K562 (cell line): ENCODE results near the gene RYK. TPM values are rescaled to one million over a fixed set of nuclear protein-coding genes. Genes with fewer than 3 reads are reported as not detected.

Experiments
- GTF3C2 ChIP-seq: IDR thresholded peaks from 3 replicates; pipeline ENCODE4 v1.6.1; 2011; ENCODE audit warnings: borderline replicate concordance, mild to moderate bottlenecking, moderate library complexity; ENCODE audit not compliant: insufficient read length; ENCODE audit errors: extremely low read depth
- MCM7 ChIP-seq, 2 experiments: fragments of 450-650 bp; IDR thresholded peaks; 2 replicates each; pipeline ENCODE4 v1.6.1; 2016 to 2018
- NCOA6 ChIP-seq: fragments of 450-650 bp; IDR thresholded peaks from 2 replicates; pipeline ENCODE4 v1.6.1; 2017; ENCODE audit warnings: mild to moderate bottlenecking
- PCBP2 ChIP-seq: fragments of 200-400 bp; formaldehyde crosslinking; IDR thresholded peaks from 2 replicates; pipeline ENCODE4 v1.6.1; 2018; ENCODE audit warnings: low read length, low read depth, mild to moderate bottlenecking, moderate library complexity; ENCODE audit not compliant: poor library complexity, severe bottlenecking
- PRMT5 ChIP-seq: sonication (generic); formaldehyde crosslinking; IDR thresholded peaks from 2 replicates; pipeline ENCODE4 v1.5.0; 2020; ENCODE audit warnings: missing genetic modification reagents
- PTRF ChIP-seq: fragments of 450-650 bp; IDR thresholded peaks from 2 replicates; pipeline ENCODE4 v1.6.1; 2016; ENCODE audit warnings: mild to moderate bottlenecking, missing genetic modification characterization, missing compliant biosample characterization
- RREB1 ChIP-seq: fragments of 250-450 bp; sonication (Bioruptor Pico); IDR thresholded peaks from 2 replicates; pipeline ENCODE4 v1.4.0; 2020
- SIN3A ChIP-seq, 2 experiments: fragments of 150-350 bp in 1 of 2; IDR thresholded peaks; 2 replicates each; pipeline ENCODE4 v1.6.1; 2011 to 2016; ENCODE audit warnings: borderline replicate concordance in 2 of 2, low read depth in 2 of 2, low read length in 2 of 2, mild to moderate bottlenecking in 2 of 2, moderate library complexity in 2 of 2; ENCODE audit not compliant: control insufficient read depth in 1 of 2
- SOX6 ChIP-seq: fragments of 450-650 bp; IDR thresholded peaks from 2 replicates; pipeline ENCODE4 v1.6.1; 2014; ENCODE audit warnings: mild to moderate bottlenecking
- TFAP4 ChIP-seq: sonication (generic); formaldehyde crosslinking; IDR thresholded peaks from 2 replicates; pipeline ENCODE4 v1.8.0; 2022; ENCODE audit warnings: missing genetic modification reagents, mild to moderate bottlenecking, moderate library complexity, borderline replicate concordance
- ZFP30 ChIP-seq: fragments of 250-450 bp; sonication (Bioruptor Pico); IDR thresholded peaks from 2 replicates; pipeline ENCODE4 v1.8.0; 2022; ENCODE audit warnings: moderate library complexity, mild to moderate bottlenecking, inconsistent platforms, borderline replicate concordance
- ZNF23 ChIP-seq: fragments of 250-450 bp; sonication (Bioruptor Pico); IDR thresholded peaks from 2 replicates; pipeline ENCODE4 v1.4.0; 2020; ENCODE audit warnings: mild to moderate bottlenecking
- ZNF277 ChIP-seq: fragments of 250-450 bp; sonication (Bioruptor Pico); IDR thresholded peaks from 2 replicates; pipeline ENCODE4 v1.8.0; 2022; ENCODE audit warnings: inconsistent platforms, mild to moderate bottlenecking, moderate library complexity, borderline replicate concordance
- ZNF76 ChIP-seq: fragments of 250-450 bp; sonication (Bioruptor Pico); IDR thresholded peaks from 2 replicates; pipeline ENCODE4 v1.4.0; 2020; ENCODE audit warnings: mild to moderate bottlenecking, moderate library complexity, borderline replicate concordance
- polyA plus RNA-seq, 8 experiments: library from polyadenylated mRNA; depleted of rRNA in 4 of 8; stranded (reverse) in 5 of 8; unstranded in 3 of 8; fragments of >200 nt; fragmentation: Nextera tagmentation in 2 of 8; fragmentation: Illumina TruSeq in 1 of 8; extraction: Ambion mirVana in 2 of 8; extraction: Trizol in 1 of 8; gene quantifications; 2 replicates each; pipeline versions ENCODE4 v1.2.1 to v1.2.3, GENCODE V29; 2011 to 2014; ENCODE audit warnings: inconsistent platforms in 1 of 8, missing spikeins in 1 of 8
- total RNA-seq, 7 experiments: library from RNA; depleted of rRNA in 6 of 7; stranded (reverse); fragments of >200 nt in 6 of 7; fragmentation: Illumina TruSeq in 2 of 7; extraction: Trizol in 2 of 7; gene quantifications; 2 replicates each; pipeline versions ENCODE4 v1.2.1 to v1.2.3, GENCODE V29; 2011 to 2021; ENCODE audit warnings: low replicate concordance in 1 of 7

The RYK gene
- total and polyA plus RNA-seq, 9 of the 15 experiments (the other 6 are each of a cell fraction or from before 2014, with no cell fraction given), result 4.2 to 29.5 (median 16.6) TPM

GRCh38 chr3:134212967-134213665 is 37.5 kb downstream of the RYK start (continued):
- TF ChIP-seq TFAP4 (CRISPR knock-in tag) (no peak), PRMT5 (CRISPR knock-in tag) (no peak), MCM7 (IDR thresholded peaks at IDR 0.05) (no peak), RREB1 (CRISPR knock-in tag) (no peak), GTF3C2 (no peak), SOX6 (no peak), NCOA6 (no peak), ZNF23 (CRISPR knock-in tag) (no peak), ZFP30 (CRISPR knock-in tag) (no peak), ZNF277 (CRISPR knock-in tag) (no peak), ZNF76 (CRISPR knock-in tag) (no peak), PCBP2 (no peak), PTRF (tag) (no peak), SIN3A (IDR thresholded peaks at IDR 0.05; ENCODE audit: borderline replicate concordance in 2 of 2, control insufficient read depth in 1 of 2, low read depth in 2 of 2, low read length in 2 of 2) (no peak)
